Lower lobe of right lung (tissue), 2 donors: ENCODE results near the gene EYA3. TPM values are rescaled to one million over a fixed set of nuclear protein-coding genes. Genes with fewer than 3 reads are reported as not detected.

ENCODE experiments used
- ATAC-seq, 2 donors: fragments of 200-7000 bp; cut with Tn5 transposase; one replicate each; pipeline ENCODE4 v1.9.1; 2020 to 2022; ENCODE audit warnings: mild to moderate bottlenecking in 2 of 2, moderate library complexity in 2 of 2
- DNase-seq: peaks from one replicate; pipeline ENCODE4 v3.0.0-alpha.2; 2020
- H3K27ac ChIP-seq: fragments of 200-600 bp; one replicate; pipeline ENCODE4 v1.8.0; 2022
- H3K27me3 ChIP-seq: fragments of 200-600 bp; one replicate; pipeline ENCODE4 v1.8.0; 2022; ENCODE audit warnings: low read depth
- H3K36me3 ChIP-seq: fragments of 200-600 bp; one replicate; pipeline ENCODE4 v1.8.0; 2022; ENCODE audit warnings: mild to moderate bottlenecking
- H3K4me1 ChIP-seq: fragments of 200-600 bp; one replicate; pipeline ENCODE4 v1.8.0; 2022
- H3K4me3 ChIP-seq: fragments of 200-600 bp; one replicate; pipeline ENCODE4 v1.8.0; 2022; ENCODE audit warnings: mild to moderate bottlenecking
- H3K9me3 ChIP-seq: fragments of 200-600 bp; one replicate; pipeline ENCODE4 v1.8.0; 2022
- CTCF ChIP-seq: fragments of 200-600 bp; IDR thresholded peaks from one replicate; pipeline ENCODE4 v1.8.0; 2022; ENCODE audit warnings: antibody characterized with exemption, mild to moderate bottlenecking
- intact Hi-C: fragments of 100-400 bp; cut with DNase I; formaldehyde crosslinking; loops from one replicate; pipeline ENCODE4 v1.11.0; 2022
- total RNA-seq: library from RNA; stranded (reverse); fragmentation: NEBNext Ultra II Directional; extraction: Animal tissue kit (Norgen Biotek cat#: 25700); gene quantifications from one replicate; pipeline ENCODE4 v1.2.1, GENCODE V29; 2021
- donor health status: DM: no; HTN: yes; CAD: no; lungs with severe emphysema.

The EYA3 gene
- total RNA-seq, 1 donor from 2014 or later: 20.4 TPM

- intact Hi-C loops: no loop called here
- H3K4me3 ChIP-seq: peak overlapping the region; percentile 23
- TF ChIP-seq CTCF: no peak
- H3K27ac ChIP-seq: peak overlapping the region; percentile 72
- no peak for DNase-seq
- H3K9me3 ChIP-seq: no peaks in the 10 kb centered on the region
- H3K36me3 ChIP-seq: no peaks in the 10 kb centered on the region
- H3K4me1 ChIP-seq: peaks cover 9% of the 10 kb centered on the region
- H3K27me3 ChIP-seq: no peaks in the 10 kb centered on the region
- ATAC-seq: peak in 1 of 2 donors; percentile 49
These were observed 38.5 kb upstream of the EYA3 start for GRCh38 chr1:28126783-28127490.

- no peaks in the 10 kb centered on the region for H3K27me3 ChIP-seq
- peaks cover 9% of the 10 kb centered on the region for H3K4me1 ChIP-seq
- H3K9me3 ChIP-seq: no peaks in the 10 kb centered on the region
- H3K27ac ChIP-seq: peak overlapping the region; percentile 72
- ATAC-seq (no peak), DNase-seq (no peak)
- no peak for TF ChIP-seq CTCF
- H3K4me3 ChIP-seq: peak overlapping the region; percentile 23
- H3K36me3 ChIP-seq: no peaks in the 10 kb centered on the region
- intact Hi-C loops: no loop called here
These were observed 37.8 kb upstream of the EYA3 start for GRCh38 chr1:28126212-28126611.

- peak; percentile 75 to 77 for ATAC-seq
- intact Hi-C loops: no loop called here
- Histone ChIP-seq H3K27ac (peak overlapping the region; percentile 46), H3K4me1 (peaks cover 8% of the 10 kb centered on the region), H3K27me3 (no peaks in the 10 kb centered on the region), H3K36me3 (no peaks in the 10 kb centered on the region), H3K4me3 (no peak overlapping the region), H3K9me3 (no peaks in the 10 kb centered on the region)
- DNase-seq: peak; percentile 48
- TF ChIP-seq CTCF: no peak
These were observed 35.1 kb upstream of the EYA3 start for GRCh38 chr1:28123461-28123961.

- Histone ChIP-seq H3K9me3 (no peaks in the 10 kb centered on the region), H3K4me3 (no peak overlapping the region), H3K27me3 (no peaks in the 10 kb centered on the region), H3K4me1 (no peaks in the 10 kb centered on the region), H3K36me3 (no peaks in the 10 kb centered on the region), H3K27ac (no peak overlapping the region)
- ATAC-seq (no peak), DNase-seq (no peak)
- intact Hi-C loops: no loop called here
- no peak for TF ChIP-seq CTCF
These were observed 33.8 kb upstream of the EYA3 start for GRCh38 chr1:28122183-28122582.

GRCh38 chr1:28119556-28119955, 31.1 kb upstream of the EYA3 start:
- DNase-seq: no peak
- no peak for TF ChIP-seq CTCF
- H3K27me3 ChIP-seq: no peaks in the 10 kb centered on the region
- H3K4me3 ChIP-seq: no peak overlapping the region
- no peaks in the 10 kb centered on the region for H3K9me3 ChIP-seq
- no peak for ATAC-seq
- intact Hi-C loops: no loop called here
- H3K36me3 ChIP-seq: no peaks in the 10 kb centered on the region
- H3K4me1 ChIP-seq: no peaks in the 10 kb centered on the region
- H3K27ac ChIP-seq: no peak overlapping the region
